NCI-H2107 (cell line): ENCODE measurements around the gene MYO5A.
"Not testable (repeated sequence)": the region's sequence is repeated elsewhere in the genome, so short reads cannot be mapped to it uniquely, and the experiment has no call there.

Experiments
- DNase-seq: peaks from one replicate; lab custom pipeline; 2025; lab: John Stamatoyannopoulos, UW

Gene MYO5A

DNA sequence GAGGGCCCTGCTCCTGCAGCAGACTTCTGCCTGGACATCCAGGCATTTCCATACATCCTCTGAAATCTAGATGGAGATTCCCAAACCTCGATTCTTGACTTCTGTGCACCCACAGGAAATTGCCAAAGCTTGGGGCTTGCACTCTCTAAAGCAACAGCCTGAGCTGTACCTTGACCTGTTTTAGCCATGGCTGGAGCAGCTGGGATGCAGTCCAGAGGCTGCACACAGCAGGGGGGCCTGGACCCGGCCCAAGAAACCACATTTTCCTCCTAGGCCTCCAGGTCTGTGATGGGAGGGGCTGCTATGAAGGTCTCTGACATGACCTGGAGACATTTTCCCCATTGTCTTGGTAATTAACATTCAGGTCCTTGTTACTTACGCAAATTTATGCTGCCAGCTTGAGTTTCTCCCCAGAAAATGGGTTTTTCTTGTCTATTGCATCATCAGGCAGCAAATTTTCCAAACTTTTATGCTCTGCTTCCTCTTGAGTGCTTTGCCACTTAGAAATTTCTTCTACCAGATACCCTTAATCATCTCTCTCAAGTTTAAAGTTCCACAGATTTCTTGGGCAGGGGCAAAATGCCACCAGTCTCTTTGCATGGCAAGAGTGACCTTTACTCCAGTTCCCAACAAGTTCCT is 11.8 kb upstream of the MYO5A start:
- no peak for DNase-seq

GRCh38 chr15:52537459-52537858 is 8.8 kb upstream of the MYO5A start:
- no peak for DNase-seq

- DNase-seq, result no peak
Observed at GRCh38 chr15:52532427-52532826, 3.7 kb upstream of the MYO5A start.

DNA sequence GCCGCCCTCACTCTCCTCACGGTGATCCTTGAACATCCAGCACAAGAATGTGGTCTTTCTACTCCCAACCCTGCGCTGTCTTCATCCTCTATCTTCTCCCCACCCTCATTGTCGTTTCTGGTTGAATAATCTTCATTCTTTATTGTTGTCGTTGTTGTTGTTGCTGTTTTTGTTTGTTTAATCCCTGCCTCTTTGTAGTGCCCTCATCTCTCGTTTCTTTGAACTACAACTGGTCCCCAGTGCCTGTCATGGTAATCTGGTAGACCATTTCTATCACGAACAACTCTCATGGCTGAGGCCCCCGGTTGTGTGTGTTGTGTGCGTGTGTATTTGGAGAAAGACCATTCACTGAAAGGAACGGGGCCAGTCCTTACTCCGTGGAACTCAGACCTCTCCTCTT is 1.3 kb upstream of the MYO5A start:
- no peak for DNase-seq

DNA sequence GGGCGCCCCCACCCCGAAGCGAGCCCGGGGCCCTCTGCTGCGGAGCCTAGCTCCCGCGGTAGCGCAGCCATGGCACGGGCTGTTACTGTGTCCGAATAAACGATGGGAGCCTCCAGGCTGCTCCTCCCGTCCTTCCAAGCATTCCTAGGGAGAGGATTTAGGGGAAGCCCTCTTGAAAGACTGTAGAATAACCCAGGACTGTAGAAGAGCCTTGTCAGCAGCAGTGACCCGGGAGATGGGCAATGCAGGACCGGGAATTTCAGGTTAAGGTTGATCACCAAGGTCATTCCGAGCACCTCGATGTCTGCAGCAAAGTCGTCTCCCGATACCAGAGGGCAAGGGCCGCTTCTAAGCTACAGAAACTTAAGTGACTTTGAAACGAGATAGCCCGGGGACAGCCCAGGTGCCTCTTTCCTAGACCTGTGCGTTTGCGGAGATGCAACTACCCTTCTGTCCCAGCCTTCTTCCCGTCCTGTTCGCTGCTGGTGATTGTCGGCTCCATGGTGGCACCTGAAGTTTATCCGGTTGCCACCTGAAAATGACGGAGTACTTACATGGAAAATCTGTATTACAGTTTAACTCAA is 753 bp upstream of the MYO5A start:
- DNase-seq, result no peak

DNA sequence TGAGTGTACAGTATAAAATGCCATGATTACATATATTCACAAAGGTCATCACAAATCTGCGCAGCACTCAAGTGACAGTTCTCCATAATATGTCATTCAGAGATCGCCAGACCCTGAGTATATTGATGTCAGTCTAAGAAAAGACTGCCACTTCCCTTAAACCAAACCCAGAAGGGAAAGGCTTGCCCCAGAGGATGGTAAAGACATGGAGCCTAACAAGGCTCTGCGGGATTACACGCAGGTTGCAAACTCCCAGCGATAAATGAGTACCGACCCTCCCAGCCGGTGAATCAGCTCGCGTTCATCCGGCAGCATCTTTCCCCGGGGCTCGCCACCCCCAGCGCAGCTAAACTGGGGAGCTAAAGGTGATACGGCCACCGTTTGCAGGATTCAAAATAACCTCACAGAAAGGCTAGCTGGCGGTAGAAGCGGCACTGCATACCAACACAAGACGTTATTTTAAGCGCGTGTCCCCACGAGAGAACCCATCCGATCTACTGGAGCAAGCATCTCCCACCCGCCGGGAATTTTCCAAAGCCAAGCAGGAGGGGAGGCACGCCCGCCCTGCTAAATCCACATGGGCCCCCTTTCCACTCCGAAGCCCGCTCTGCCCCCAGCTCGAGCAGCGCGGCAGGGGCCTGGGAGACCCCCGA is 643 bp downstream of the MYO5A start:
- DNase-seq, result no peak

DNA sequence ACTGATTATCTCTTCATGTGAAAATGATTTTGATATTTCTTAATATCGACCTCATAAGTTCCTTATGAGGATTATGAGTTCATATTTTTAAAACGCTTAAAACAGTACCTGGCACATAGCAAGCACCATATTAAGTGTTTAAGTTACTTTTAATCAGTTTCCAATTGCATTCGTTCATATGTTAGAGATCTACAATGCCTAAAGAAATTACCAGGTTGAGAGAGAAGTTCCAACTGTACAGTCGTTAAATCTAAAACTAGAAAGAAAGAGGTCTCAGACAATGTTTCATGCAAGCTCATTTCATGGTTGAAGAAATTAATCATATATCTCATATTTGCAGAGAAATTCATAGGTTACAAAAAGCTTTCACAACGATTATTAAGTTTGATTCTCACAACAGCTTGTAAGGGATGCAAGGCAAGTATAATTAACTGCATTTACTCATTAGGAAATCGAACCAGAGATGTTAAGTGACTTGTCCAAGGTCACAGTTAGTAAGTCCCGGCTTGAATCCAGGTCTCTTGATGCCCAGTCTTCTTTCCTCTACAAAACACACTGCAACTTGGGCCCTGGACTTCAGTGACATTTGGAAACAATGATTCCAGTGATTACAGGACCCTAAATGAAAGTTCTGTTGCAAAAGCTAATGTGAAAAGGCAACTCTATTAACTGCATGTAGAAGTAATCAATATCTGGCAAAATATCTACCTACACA is 1.3 kb downstream of the MYO5A start:
- no peak for DNase-seq

DNA sequence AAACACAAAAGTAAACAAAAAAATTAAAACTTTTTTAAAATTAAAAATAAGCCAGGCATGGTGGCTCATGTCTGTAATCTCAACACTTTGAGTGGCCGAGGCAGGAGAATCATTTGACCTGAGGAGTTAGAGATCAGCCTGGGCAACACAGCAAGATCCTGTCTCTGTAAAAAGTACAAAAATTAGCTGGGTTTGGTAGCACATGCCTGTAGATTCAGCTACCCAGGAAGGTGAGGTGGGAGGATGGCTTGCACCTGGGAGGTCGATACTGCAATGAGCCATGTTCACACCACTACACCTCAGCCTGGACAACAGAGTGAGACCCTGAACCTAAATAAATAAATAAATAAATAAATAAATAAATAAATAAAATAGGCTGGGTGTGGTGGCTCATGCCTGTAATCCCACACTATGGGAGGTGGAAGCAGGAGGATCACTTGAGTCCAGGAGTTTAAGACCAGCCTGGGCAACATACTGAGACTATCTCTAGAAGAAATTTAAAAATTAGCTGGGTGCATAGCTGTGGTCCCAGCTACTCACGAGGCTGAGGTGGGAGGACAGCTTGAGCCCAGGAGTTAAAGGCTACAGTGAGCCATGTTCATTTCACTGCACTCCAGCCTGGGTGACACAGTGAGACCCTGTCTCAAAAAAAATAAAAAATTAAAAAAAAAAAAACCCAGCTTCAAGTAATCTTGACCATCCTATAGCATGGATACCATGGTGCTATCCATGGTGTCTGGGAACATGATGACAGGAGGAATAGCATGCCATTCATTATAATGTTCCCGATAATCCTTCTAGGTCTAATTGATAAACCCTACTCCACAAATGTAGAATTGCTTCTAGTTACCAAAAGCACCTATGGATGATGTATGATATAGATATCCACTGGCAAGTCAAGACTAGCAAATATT is 4.2 kb downstream of the MYO5A start:
- no peak for DNase-seq

- no peak for DNase-seq
Observed at GRCh38 chr15:52523647-52524046, 5.0 kb downstream of the MYO5A start.

- no peak for DNase-seq
Observed at GRCh38 chr15:52523192-52523591, 5.5 kb downstream of the MYO5A start.

DNA sequence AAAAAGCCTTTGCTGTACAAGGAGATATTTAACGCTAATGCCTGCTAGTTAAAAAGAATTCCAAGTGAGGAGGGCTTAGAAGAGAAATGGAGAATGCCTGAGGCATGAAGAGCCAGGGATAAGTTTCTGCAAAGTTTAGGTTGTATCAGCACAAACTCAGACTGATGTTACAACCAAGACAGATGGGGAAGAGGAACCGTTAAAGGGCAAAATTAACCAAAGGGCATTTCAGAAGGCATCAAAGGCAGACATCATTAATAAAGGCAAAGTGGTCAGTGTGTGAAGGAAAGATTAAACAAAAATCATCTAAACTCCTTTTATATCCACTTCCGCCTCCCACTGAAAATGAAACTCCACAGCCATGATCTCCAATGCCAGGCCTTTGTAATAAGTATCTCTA is 7.0 kb downstream of the MYO5A start:
- no peak for DNase-seq

DNA sequence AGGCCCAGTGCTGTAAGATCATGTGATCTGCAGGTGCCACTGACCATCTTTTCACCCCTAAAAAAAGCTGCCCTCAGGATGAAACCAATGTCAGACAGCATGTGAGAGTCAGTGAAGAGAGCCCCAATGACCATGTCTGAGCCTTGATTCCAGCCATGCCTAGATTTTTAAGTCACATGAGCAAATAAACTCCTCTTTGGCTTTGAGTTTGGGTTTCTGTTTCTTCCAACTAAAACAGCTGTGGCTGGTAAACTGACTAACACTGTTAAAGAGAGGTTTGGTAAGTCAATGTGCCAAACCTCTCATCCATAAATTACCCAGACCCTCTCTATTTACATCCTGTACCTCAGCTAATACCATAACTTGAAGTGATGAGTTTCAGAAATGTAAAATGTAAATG is 8.3 kb downstream of the MYO5A start:
- no peak for DNase-seq

DNA sequence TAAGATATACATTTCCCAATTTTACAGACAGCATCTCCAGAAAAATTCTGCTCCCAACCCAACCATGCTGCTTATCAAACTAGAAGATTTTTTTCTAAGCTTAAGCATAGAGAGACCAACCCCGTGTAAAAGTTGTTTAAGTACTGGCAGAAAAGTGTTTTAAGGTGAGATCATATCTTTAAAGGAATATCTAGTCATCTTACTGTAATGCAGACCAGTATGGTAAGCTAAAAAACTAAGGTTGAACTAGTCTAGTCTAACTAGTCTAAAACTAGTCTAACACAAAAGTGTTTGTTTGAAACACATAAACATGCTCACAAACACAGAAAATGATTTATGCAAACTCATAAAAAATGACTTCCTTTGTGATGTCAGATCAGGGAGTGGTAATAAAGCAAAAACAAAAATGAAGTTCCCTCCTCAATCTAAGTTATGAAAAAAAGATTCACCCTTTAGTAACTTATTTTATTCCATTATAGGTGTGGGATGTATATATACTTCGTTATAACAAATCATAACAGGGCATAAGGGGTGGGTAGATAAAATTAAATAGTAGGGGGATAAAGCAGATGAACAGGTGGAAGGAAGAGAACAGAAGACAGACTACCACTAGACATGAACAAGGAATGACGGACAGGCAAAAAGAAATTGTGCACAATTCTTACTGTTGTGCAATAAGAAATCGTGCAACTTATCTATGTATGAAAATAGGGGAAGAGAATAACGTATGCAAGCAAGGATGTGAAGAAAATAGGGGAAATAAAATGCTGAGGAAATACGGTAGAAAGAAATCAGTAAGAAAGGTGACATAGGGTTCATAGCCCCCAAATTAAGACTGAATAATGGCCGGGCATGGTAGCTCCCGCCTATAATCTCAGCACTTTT is 10.0 kb downstream of the MYO5A start:
- no peak for DNase-seq

DNA sequence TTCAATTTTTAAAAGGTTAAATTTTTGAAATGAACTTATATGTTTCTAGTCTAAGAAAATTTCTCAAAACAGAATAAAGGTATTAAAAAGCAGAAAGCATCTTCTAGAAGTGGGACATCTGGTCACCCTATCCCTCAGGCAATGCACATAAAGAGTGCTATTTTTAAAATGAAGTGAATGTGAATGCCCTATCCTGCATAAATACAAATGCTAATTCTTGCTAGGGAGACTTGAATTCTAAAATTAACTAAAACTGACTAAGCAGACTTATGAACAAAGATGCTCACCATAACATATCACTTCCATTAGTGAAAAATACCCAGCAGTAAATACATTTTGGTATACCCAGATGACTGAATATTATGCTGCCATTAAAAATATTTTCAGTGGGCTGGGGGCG is 11.7 kb downstream of the MYO5A start:
- no peak for DNase-seq

DNA sequence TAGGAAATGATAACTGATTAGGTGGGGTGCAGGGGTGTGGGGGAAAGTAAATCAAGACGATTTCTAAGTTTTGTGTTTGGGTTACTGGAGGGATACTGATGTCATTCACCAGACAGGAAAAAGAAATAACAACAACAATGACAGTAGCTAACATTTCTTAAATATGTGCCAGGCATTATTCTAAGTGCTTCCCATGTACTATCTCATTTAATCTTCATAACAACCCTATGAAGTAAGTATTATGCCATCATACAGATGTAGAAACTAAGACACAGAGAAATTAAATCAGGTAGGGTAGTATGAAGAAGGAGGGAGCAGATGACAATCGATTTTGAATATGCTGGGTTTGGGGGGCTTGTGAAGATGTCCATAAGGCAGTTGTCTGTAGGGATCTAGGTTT is 13.3 kb downstream of the MYO5A start:
- no peak for DNase-seq

- no peak for DNase-seq
Observed at GRCh38 chr15:52514482-52514881, 14.2 kb downstream of the MYO5A start.

DNA sequence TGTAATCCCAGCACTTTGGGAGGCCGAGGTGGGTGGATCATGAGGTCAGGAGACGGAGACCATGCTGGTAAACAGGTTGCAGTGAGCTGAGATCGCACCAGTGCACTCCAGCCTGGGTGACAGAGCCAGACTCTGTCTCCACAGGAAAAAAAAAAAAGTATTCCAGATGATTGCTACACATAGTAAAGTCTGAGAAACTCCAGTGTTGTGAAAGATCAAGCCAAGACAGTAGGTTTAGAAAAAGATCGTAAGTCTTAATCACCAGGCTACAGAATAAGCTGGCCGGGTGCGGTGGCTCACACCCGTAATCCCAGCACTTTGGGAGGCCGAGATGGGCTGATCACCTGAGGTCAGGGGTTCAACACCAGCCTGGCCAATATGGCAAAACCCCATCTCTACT is 15.8 kb downstream of the MYO5A start:
- DNase-seq, result not testable (repeated sequence)

- no peak for DNase-seq
Observed at GRCh38 chr15:52511084-52511483, 17.6 kb downstream of the MYO5A start.

GRCh38 chr15:52509500-52510245 is 19.0 kb downstream of the MYO5A start:
- no peak for DNase-seq

GRCh38 chr15:52506549-52506948 is 22.1 kb downstream of the MYO5A start:
- DNase-seq, result no peak
